SIG-M5 treated with dmso at 0.1 percent for 504 hours (cell line): Measurements from ENCODE around the gene NOXA1.
"Not testable (repeated sequence)": the region's sequence is repeated elsewhere in the genome, so short reads cannot be mapped to it uniquely, and the experiment has no call there.

Source experiments
- DNase-seq: peaks from one replicate; lab custom pipeline; 2025; ENCODE audit not compliant: unreplicated experiment; lab: John Stamatoyannopoulos, UW

NOXA1 gene, protein sequence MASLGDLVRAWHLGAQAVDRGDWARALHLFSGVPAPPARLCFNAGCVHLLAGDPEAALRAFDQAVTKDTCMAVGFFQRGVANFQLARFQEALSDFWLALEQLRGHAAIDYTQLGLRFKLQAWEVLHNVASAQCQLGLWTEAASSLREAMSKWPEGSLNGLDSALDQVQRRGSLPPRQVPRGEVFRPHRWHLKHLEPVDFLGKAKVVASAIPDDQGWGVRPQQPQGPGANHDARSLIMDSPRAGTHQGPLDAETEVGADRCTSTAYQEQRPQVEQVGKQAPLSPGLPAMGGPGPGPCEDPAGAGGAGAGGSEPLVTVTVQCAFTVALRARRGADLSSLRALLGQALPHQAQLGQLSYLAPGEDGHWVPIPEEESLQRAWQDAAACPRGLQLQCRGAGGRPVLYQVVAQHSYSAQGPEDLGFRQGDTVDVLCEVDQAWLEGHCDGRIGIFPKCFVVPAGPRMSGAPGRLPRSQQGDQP

DNA sequence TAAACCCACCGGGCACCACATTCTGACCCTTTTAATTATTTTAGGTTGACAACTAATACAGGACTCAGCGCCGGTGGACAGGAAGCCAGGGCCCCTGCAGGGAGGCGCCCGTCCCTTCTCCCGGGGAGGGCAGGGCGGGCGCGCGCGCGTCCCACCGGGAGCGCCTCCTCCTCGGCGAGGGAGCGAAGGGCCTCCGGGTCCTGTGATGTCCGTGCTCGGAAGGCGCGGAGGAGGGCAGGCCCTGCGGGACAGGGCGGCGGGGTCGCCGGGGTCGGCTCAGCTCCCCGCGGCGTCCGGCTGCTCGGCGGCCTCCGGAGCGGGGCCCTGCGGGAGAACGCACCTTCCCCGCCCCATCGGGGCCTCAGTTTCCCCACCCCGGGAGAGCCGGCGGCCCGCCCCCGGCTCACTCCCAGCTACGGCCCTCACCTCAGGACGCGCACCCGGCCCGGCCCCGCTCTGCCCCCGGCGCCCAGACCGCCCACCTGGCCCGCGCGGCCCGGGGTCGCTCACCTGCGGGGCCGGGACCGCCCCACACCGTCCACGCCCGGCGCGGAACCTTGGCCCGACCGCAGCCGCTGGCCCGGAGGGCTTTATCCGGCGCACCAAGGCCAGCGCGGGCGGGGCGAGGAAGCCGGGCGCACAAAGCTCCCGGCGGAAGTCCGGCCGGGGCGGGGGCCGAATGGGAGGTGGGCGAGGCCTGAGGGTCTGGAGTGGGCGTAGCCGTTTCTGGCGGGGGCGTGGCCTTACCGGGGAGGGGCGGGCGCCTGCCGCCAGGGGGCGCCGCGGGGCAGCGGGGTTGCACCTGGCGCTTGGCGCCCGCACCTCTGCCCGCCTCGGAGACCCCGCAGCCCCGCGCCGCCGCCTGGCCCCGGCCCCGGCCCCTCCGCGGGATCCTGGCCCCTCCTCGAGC is at the start of gene NOXA1, which contains the start of gene EXD3:
NOXA1 (plus strand) TSS at position 790 of the 910 bp plus-strand sequence. CDS start 137 bp downstream, outside the sequence.
EXD3 (minus strand) TSS at position 559 of the 910 bp plus-strand sequence. CDS start 27,805 bp downstream, outside the sequence.
- DNase-seq: peak; percentile 84

DNA sequence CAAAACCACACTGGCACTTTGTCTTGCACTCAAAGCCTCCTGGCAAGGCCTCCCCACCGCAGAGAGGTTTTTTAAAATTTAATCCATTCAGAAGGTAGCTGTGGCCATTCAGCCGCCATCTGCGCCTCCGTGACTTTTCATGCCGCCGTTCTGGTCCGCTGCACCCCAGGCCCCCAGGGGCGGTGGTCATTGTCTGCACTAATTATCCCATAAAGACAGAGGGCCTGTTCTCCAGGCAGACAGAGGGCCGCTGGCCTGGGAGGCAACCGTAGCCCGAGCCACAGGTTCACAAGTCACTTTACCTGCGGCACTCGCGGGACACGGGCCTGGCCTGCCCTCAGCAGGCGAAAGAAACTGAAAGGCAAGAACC is 49.6 kb upstream of the NOXA1 start:
- no peak for DNase-seq

DNA sequence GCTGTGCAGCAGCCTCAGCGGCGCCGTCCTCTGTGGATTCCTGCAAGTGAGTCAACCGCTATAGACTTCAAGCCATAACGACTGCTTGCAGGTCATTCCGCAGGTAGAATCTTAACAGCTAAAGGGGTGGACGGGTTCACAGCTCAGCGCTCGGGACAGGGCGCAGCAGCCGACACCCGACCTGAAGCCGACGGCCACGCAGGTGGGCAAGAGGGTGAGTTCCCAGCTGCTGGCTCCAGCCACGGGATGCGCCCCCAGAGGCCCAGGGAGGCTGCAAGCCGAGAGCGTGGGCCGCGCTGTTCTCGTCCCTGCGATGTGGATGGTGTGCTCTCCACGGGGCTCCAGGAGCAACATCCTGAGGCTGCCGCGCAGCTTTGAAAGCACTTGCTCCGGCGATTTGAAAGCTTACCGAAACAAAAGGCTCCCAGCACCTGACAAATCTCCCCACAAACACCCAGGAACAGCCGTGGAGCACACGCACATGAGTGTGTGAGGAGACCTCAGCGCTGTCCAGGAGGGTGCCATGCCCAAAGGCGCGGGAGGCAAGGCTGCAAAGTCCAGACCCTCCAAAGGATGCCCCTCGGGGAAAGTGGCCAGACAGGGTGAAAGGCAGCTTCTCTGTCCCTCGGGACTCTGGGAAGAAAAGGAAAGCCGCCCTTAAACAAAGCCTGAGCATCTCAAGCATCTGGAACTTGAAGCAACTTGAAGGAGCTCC is 48.9 kb upstream of the NOXA1 start:
- no peak for DNase-seq

DNA sequence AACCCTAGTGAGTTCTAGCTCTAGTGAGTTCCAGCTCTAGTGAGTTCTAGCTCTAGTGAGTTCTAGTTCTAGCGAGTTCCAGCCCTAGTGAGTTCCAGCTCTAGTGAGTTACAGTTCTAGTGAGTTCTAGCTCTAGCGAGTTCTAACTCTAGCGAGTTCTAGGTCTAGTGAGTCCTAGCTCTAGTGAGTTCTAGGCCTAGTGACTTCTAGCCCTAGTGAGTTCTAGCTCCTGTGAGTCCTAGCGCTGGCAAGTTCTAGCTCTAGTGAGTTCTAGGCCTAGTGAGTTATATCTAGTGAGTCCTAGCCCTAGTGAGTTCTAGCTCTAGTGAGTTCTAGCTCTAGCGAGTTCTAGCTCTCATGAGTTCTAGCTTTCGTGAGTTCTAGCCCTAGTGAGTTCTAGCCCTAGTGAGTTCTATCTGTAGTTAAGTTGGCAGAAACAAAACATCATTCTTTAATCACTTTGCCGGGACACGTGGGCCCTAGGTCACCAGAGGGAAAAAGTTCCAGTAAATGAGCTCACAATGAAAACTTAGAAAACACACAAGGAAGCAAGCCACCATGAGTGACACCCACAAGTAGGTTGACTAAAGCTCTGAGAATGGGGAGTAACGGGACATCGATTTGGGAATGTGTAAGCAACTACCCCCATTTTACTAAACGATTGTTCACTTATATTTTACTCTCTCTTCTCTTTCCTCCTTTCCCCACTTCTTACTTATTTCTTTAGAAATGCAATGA is 47.7 kb upstream of the NOXA1 start:
- no peak for DNase-seq

DNA sequence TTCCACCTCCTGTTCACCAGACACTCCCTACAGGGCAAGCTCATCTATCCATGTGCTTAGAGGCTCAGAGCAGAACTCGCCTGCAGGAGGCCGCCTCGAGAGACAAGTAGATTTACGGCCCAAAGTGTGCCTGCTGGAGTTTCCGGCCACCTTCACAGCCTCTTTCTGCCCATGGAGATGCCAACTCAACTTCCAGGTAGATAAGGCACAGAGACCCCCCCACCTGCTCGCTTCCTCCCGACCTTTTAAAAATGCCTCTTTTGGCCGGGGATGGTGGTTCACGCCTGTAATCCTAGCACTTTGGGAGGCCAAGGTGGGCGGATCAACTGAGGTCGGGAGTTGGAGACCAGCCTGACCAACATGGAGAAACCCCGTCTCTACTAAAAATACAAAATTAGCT is 46.8 kb upstream of the NOXA1 start:
- DNase-seq: no peak

DNA sequence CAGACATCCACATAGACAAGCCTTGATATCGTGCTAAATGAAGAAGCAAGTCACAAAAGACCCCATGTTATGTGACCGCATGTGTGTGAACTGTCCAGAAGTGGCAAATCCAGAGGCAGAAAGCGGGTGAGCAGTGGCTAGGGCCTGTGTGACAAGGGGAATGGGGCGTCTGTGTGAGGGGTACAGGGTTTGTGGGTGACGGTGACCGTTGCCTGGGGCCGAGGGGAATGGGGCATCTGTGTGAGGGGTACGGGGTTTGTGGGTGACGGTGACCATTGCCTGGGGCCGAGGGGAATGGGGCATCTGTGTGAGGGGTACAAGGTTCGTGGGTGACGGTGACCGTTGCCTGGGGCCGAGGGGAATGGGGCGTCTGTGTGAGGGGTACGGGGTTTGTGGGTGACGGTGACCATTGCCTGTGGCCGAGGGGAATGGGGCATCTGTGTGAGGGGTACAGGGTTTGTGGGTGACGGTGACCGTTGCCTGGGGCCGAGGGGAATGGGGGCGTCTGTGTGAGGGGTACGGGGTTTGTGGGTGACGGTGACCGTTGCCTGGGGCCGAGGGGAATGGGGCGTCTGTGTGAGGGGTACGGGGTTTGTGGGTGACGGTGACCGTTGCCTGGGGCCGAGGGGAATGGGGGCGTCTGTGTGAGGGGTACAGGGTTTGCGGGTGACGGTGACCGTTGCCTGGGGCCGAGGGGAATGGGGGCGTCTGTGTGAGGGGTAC is 44.3 kb upstream of the NOXA1 start:
- not testable (repeated sequence) for DNase-seq

DNA sequence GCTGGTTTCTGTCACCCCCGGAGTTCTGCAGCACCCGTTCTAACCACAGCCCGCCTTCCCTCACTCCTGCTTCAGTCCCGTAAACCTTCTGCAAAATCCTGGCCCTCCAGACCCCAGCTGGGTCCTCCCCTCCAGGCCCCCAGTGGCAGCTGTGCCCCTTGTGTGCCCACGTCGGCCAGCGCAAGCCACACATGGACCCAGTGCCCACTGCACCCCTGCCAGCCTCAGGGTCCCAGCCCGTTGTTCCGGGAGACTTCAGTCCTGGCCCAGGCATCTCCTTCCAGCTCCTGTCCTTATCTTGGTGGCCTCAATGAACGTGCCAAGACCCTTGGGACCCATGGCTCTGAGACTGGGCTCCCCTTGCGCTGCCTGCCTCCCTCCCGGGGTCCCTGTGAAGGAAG is 43.4 kb upstream of the NOXA1 start:
- no peak for DNase-seq

DNA sequence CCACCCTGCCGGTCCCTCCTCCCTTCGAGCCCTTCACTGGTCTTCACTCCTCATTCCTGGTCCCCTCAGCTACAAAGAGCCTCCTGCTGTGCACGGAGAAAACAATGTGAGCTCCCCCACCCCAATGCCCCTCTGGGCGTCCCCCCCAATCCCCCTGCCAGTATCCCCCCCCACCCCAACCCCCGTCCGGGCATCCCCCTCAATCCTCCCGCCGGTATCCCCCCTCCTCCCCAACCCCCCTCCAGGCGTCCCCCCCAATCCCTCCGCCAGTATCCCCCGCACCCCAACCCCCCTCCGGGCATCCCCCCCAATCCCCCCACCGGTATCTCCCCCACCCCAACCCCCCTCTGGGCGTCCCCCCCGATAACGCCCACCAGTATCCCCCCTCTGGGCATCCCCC is 43.0 kb upstream of the NOXA1 start:
- no peak for DNase-seq

DNA sequence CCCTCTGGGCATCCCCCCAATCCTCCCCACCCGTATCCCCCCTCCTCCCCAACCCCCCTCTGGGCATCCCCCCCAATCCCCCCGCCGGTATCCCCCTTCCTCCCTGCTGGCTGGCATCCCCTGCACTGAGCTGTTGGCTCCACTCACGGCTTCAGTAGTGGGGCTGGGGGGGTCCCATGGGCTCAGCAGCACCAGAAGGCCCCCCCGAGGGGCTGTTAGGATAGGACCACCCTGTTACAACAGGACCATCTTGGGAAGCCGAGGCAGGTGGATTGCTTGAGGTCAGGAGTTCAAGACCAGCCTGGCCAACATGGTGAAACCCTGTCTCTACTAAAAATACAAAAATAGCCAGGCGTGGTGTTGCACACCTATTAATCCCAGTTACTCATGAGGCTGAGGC is 42.6 kb upstream of the NOXA1 start:
- DNase-seq: no peak

DNA sequence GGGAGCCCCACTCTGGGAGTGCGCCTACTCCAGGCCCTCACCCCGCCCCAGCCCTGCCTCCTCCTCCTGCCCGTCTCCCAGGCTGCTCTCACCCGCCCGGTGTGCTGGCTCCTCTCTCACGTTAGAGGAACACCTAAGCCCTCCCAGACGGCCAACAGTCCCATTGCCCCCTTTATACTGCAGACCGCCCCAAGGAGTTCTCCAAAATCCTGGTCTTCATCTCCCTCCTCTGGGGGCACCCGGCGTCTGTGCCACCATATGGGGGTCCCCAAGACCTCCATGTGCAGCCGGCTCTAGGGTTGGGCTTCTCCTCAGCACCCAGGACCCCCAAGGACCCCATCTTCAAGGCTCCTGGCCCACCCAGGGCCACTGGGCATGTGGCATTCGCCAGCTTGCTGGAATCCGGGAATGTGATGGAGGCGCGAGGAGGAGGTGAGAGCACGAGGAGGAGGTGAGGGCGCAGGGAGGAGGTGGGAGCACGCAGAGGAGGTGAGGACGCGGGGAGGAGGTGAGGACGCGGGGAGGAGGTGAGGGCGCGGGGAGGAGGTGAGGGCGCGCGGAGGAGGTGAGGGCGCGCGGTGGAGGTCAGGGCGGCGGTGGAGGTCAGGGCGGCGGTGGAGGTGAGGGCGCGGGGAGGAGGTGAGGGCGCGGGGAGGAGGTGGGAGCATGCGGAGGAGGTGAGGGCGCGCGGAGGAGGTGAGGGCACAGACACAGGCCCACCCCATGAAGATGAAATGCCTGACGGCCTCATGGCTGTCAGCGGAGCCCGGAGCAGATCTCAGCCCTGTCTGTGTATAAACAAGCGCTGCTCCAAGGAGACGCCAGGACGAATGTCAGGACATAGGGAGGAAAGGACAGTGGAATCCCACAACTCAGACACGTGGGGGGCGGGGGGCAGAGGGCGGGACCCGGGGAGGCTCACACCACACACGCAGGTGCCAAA is 41.4 kb upstream of the NOXA1 start:
- DNase-seq: no peak

DNA sequence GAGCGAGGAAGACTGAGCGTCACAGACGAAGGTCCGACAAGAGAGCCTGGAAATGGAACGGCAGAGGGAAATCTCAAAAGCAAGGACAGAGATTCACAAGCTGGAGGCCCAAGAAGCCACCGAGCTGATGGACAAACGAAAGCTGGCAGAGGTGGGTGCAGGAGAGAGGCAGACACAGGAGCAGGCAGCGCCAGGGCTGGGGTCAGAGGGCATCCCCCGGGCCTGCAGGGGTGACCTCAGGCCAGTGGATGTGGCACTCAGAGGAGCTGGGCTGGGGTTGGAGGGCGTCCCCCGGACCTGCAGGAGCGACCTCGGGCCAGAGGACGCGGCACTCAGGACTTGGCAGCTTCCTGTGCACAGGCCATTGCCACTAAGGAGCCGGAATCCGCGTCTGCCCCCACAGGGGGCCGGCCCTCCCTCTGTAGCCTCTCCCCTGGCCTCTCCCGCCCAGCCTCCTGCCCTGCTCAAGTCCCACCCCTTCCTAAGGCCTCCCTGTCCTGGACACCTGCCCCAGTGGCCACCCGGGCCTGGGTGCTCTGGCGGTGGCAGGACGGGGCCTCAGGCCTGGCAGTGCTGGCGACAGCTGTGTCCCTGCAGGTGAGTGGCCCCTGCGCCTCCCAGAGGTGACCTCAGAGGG is 40.6 kb upstream of the NOXA1 start:
- no peak for DNase-seq

DNA sequence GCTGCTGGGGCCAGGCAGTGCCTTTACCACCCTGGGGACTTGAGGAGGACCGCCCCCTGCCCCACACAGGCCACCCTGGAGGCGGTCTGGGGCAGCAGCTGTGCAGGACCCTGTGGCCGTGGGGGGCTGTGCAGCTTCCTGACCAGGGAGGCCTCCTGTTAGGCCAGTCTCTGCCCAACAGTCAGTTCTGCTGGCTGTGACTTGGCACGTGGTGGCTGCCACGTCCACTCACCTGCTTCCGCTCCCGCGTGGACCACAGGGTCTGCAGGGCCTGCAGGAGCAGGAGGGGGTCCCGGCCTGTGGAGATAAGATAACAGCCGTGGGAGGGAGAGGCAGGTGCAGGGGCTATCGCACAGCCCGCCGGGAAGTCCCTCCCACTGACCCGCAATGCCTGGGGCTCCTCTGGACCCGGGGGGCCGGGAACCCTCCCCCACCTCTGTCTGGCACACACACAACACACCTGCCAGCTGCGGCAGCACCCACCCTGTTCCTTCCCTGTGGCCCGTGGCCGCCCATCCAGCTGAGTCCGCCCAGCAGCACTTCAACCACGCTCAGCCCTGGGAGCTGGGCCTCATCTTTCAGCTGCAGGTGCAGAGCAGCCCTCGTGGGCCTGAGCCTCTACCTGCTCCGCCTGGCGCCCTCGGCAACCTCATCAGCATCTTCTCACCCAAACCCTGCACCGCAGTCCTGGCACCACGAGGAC is 40.0 kb upstream of the NOXA1 start:
- no peak for DNase-seq

DNA sequence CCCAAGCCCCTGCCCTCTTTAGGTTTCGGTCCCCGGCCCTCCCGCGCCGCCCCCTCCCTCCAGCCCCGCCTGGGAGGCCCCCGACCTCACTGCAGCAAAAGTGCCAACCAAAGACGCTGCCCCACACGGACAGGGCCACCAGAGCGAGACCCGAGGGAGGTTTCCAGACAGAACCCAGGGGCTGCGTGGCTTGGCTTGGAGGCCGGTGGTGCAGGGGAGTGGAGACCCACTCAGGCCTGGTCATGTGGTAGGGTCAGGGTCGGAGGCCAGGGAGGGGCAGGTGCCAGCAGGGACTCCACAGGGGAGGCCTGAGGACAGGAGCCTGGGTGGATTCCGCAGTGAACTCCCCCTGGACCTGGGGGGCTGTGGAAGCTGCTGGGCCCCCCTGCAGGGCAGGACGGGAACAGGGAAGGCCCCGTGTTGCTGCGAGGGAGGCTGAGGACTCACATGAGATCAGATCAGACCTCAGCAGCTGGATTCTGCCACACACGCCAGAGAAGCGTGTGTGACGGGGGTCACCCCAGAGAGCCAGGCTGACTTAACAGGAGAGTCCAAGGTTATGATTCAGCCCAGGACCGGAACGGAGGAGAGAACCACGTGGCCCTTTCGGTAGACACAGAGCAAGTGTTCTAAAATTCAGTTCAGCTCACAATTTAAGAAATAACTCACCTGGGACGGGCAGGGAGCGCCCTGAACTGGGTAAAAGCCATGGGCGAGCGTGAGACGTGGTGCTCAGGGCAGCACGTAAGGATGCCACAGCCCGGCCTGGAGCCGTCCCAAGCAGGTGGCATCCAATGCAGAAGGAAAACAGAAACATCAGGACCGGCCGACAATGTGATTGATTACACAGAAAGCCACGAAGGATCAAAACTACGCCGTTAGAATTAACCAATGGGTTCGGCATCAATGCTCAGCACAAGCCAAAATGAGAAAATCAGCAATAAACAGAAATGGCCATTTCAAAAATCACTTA is 39.1 kb upstream of the NOXA1 start:
- no peak for DNase-seq

DNA sequence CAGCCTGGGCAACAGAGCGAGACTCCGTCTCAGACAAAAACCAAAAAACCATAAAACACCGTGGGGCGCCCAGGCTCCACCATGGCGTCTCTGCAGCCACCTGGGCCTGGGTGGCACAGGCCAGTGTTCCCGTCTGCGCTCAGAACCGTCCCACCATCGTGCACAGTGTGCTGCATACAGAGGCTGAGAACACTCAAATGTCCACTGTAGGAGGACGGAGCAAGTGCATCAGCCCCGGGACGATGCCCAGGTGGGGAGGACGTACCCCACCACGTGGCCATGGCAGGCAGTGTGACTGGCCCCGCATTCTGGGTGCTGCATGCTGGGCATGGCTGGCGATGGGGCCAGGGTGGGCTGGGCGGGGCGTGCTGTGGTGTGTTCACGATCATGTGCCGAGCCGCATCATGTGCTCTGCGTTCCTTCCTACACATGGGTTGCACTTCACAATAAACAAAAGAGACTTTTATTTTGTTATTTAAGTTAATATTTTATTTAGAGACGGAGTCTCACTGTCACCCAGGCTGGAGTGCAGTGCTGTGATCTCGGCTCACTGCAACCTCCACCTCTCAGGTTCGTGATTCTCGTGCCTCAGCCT is 38.0 kb upstream of the NOXA1 start:
- DNase-seq: no peak

DNA sequence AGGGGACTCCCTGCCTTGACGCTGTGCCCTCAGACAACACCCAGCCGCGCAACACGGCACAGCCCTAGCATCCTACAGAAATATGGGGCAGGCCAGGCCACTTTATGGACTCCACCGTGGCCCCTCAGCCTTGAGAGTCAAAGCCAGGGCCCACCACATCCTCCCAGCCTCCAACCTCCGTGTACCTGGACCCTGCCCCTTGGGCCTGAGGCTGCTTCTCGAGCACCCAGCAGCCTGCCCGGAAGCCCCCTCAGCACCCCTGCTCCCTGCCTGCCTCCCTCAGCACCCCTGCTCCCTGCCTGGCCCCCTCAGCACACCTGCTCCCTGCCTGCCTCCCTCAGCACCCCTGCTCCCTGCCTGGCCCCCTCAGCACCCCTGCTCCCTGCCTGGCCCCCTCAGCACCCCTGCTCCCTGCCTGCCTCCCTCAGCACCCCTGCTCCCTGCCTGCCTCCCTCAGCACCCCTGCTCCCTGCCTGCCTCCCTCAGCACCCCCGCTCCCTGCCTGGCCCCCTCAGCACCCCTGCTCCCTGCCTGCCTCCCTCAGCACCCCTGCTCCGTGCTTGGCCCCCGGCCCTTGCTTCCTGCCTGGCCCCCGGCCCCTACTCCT is 36.6 kb upstream of the NOXA1 start:
- not testable (repeated sequence) for DNase-seq
